Measurements from ENCODE around the gene CISD3.
"Not testable (repeated sequence)": the region's sequence is repeated elsewhere in the genome, so short reads cannot be mapped to it uniquely, and the experiment has no call there.

CISD3 gene

DNA sequence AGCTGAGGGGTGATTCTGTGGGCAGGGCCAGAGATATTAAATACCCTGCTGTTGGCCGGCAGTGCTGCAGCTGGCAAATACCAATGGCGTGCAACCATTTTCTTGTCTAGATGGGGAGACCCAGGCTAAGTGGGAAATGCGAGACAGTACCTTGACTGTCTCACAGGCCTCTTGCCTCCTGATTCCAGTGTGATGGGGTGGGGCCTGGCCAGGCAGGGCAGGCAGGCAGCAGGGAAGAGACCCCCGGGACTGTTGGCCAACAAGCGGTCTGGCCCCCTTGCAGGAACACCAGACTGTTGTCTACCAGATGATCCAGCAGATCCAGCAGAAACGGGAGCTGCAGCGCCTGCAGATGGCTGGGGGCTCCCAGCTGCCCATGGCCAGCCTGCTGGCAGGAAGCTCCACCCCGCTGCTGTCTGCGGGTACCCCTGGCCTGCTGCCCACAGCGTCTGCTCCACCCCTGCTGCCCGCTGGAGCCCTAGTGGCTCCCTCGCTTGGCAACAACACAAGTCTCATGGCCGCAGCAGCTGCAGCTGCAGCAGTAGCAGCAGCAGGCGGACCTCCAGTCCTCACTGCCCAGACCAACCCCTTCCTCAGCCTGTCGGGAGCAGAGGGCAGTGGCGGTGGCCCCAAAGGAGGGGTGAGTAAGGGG lies 5.7 kb upstream of the CISD3 start:
- in situ Hi-C loops (cut with HindIII; ENCODE audit: low pct_unique_long_range_greater_than_20kb, low sequenced_read_pairs) = no loop called here
- no peak for TF ChIP-seq JUND (IDR thresholded peaks at IDR 0.05; ENCODE audit: low read depth)
- no peak for DNase-seq (ENCODE audit: low read depth in 1 of 2, low spot score in 1 of 2)

DNA sequence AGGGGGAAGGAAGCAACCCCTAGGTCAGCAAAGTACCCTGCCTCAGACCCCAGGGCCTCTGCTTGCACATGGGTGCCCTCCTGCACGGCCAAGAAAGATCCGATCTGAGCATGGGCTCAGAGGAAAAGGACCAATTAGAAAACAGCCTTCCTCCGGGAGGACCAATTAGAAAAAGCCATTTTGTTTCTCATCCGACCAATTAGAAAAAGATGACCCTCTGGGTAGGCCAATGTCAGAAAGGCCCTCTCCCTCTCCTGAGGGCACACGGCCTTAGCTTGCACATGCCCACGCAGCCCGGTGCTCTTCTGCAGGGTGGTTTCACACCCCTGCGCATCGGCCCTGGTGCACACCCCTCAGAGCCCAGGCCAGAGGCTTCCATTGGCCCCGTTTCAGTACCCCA lies 5.1 kb upstream of the CISD3 start:
- no peak for TF ChIP-seq JUND (IDR thresholded peaks at IDR 0.05; ENCODE audit: low read depth)

DNA sequence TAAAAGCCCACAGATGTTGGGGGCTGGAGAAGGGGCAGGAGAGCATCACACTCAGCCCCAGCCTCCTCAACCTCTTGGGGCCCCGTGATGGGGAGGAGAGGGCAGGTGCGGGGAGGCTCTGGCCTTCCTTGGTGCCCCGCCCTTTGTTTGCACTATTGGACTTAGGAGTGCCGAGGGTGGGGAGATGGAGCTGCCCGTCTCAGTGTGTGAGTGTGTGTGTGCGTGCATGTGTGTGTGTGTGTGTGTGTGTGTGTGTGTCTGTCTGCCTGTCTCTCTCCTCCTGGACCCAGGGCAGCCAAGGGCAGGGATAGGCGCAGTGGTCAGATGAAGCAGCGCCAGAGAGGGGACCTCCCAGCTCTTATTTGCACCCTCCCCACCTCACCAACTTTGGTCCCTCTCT lies 4.0 kb upstream of the CISD3 start:
- in situ Hi-C loops (cut with HindIII; ENCODE audit: low pct_unique_long_range_greater_than_20kb, low sequenced_read_pairs); DNase-seq (ENCODE audit: low read depth in 1 of 2, low spot score in 1 of 2): not testable (repeated sequence)

More for the DNA sequence above, 5.1 kb upstream of the CISD3 start:
- in situ Hi-C loops (cut with HindIII; ENCODE audit: low pct_unique_long_range_greater_than_20kb, low sequenced_read_pairs) = no loop called here
- DNase-seq (ENCODE audit: low read depth in 1 of 2, low spot score in 1 of 2) = no peak

DNA sequence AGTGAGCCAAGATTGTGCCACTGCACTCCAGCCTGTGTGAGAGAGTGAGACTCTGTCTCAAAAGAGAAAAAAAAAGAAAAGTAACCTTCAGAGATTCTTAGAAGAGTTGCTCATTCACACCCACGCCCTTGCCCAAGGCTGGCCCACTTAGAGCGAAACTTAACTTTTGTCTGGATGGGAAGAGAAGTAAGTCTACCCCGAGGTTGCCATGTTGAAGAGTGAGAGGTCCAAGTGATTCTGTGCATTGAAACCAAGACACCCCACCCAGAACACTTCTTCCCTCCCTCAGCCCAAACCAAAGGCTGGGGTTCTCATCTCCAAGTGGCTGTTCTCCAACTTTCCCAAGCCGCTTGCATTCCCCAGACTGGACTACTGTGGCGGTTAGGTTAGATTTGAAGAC lies 2.4 kb upstream of the CISD3 start:
- in situ Hi-C loops (cut with HindIII; ENCODE audit: low pct_unique_long_range_greater_than_20kb, low sequenced_read_pairs) = no loop called here
- no peak for TF ChIP-seq JUND (IDR thresholded peaks at IDR 0.05; ENCODE audit: low read depth)
- no peak for DNase-seq (ENCODE audit: low read depth in 1 of 2, low spot score in 1 of 2)

DNA sequence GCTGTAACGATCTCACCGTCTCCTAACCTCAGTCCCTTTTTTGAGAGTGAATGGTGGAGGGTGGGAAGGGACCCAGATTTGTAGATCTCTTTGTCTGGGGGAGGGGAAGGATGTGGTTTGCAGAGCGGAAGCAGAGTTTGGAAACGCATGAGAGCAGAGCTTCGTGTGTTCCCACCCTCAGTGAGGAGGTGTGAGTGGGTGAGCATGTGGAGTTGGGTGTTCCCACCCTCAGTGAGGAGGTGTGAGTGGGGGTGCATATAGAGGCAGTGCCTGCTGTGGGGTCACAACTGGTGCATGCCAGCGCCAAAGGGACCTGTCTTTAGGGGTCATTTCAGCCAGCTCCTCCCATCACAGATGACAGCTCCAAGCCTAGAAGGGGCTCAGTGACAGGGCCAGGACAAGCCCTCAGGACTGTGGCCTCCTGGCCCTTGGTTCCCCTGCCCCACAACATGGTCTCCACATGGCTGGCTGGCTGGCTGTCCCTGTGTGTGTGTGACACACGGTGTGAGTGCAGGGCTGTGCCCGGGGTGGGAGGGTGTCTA lies 1.8 kb upstream of the CISD3 start:
- DNase-seq (ENCODE audit: low read depth in 1 of 2, low spot score in 1 of 2) = no peak
- TF ChIP-seq JUND (IDR thresholded peaks at IDR 0.05; ENCODE audit: low read depth) = no peak
- in situ Hi-C loops (cut with HindIII; ENCODE audit: low pct_unique_long_range_greater_than_20kb, low sequenced_read_pairs) = no loop called here

DNA sequence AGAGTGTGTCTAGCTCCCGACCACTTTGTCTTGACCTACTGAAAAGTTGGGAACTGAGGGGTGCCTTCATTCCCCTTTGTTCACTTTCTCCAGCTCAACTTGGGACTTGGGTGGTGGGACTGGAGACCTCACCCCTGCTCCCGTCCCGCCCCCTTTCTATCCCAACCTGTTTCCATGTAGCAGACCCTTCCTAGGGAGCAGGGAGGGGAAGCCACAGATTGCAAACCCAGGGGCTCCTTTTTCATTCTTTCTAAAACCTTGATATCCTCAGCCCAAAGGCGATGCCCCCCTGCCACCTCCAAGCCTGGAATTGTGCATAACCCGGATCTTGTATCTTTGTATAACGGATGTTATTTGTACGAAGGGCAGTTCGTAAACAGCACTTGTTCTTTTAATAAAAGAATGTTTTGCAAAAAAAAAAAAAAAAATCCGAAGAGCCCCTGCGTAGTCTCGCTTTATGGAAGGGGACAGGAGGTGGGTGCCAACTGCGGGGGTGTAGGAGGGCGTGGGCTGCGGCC lies 714 bp upstream of the CISD3 start:
- in situ Hi-C loops (cut with HindIII; ENCODE audit: low pct_unique_long_range_greater_than_20kb, low sequenced_read_pairs) = no loop called here
- DNase-seq (ENCODE audit: low read depth in 1 of 2, low spot score in 1 of 2) = no peak

DNA sequence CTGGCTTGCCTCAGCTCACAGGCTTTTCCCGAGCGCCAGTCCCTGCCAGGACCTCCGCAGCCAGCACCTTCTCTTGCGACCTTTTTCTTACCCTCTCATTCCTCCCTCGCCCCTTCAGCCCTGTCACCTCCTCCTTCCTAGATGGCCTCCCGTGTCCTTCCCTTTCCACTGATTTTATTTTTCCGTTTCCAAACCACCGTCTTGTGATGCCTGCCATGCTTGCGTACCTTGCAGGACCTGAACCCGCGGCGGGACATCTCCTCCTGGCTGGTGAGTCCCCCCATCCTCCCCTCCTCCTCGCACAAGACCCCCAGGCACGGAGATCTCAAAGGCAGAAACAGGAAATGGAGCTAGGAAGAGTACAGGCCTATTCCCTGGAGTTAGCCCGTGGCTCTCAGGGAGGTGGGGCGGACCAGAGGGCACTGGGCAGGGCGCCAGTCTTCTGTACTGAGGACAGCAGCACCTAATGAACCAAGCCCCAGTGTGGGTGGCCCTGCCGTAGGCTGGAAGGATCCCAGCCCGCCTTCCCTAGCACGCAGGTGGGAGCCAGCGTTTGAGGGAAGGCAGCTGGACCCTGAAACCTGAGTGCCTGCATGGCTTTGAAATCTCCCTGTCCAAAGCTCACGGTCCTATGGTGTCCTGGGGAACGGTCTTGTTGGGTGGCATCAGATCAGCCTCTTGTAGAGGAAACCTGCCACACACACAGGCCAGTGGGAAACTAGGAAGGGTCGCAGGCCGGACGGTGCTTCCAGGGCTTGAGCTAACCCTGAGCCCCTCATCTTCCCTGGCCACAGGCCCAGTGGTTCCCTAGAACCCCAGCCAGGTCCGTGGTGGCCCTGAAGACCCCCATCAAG lies 612 bp downstream of the CISD3 start:
- DNase-seq (ENCODE audit: low read depth in 1 of 2, low spot score in 1 of 2) = peak in 1 of 2 experiments; percentile 81
- no peak for TF ChIP-seq JUND (IDR thresholded peaks at IDR 0.05; ENCODE audit: low read depth)
- in situ Hi-C loops (cut with HindIII; ENCODE audit: low pct_unique_long_range_greater_than_20kb, low sequenced_read_pairs) = no loop called here

More for the DNA sequence above, 714 bp upstream of the CISD3 start:
- no peak for TF ChIP-seq JUND (IDR thresholded peaks at IDR 0.05; ENCODE audit: low read depth)

DNA sequence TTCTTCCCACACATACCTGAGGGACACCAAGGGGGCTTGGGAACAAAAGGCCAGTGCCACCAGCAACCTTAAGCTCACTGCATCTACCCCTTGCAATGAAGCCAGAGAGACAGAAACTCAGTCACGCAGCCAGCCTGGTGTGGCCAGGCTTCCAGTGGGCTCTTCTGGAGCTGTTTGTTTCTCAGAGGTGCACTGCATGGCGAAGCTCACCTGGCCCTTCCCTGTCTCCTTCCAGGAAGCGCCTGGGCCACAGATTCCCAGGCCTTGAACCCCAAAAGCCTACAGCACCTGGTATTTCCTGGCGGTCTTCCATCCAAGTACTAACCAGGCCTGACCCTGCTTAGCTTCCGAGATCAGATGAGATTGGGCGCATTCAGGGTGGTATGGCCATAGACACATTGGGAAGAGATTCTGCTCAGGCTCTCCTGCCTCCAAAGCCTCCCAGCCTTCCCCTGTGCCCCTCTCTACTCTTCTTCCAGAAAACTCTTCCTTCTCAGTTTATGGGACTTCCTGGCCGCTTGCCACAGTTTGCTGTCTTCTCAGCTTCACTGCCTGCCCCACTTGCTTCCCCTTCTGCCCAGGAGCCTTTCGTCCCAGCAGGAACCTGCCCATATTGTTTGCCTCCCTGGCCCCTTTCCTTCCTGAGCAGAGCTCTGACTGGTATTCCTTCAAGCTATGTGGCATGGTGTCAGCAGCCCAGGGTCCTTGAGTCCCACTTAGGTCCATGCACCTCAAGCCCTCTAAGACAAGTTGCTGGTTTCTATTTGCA lies 1.6 kb downstream of the CISD3 start:
- in situ Hi-C loops (cut with HindIII; ENCODE audit: low pct_unique_long_range_greater_than_20kb, low sequenced_read_pairs) = no loop called here
- DNase-seq (ENCODE audit: low read depth in 1 of 2, low spot score in 1 of 2) = peak in 1 of 2 experiments; percentile 42
- TF ChIP-seq JUND (IDR thresholded peaks at IDR 0.05; ENCODE audit: low read depth) = no peak

DNA sequence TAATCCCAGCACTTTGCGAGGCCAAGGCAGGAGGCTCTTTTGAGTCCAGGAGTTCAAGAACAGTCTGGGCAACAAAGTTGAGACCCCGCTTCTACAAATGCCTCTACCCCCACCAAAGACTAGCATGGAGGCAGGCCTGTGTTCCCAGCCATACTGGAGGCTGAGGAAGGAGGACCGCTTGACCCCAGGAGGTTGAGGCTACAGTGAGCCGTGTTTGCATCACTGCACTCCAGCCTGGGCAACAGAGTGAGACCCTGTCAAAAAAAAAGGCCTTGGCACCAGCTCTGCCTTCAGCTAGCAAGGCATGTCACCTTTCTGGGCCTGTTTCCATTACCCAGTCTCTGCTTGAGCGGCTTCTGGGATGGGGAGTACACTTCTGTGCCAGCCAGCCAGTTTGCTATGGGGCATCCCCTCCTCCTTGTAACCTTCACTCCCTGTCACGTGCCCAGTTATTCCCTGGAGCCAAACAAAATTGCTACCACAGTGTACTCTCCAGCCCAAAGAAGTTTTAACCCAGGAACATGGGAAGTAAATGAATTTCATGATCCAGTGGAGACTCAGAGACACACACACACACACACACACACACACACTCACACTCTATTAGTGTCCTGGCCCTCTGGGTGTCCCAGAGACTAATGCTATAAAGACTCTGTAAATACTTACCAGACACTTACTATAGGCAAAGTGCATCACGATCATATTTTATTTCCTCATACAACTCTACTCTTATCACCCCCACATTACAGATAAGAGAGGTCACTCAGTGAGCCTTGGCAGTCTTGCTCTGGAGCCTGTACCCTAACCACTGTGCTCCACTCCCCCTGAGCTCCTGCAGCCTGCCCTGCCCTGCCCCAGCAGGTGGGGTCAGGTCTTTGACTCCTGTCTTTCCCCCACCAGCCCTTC lies 2.5 kb downstream of the CISD3 start:
- in situ Hi-C loops (cut with HindIII; ENCODE audit: low pct_unique_long_range_greater_than_20kb, low sequenced_read_pairs) = no loop called here
- TF ChIP-seq JUND (IDR thresholded peaks at IDR 0.05; ENCODE audit: low read depth) = no peak
- peak; percentile 67 to 82 for DNase-seq (ENCODE audit: low read depth in 1 of 2, low spot score in 1 of 2)

DNA sequence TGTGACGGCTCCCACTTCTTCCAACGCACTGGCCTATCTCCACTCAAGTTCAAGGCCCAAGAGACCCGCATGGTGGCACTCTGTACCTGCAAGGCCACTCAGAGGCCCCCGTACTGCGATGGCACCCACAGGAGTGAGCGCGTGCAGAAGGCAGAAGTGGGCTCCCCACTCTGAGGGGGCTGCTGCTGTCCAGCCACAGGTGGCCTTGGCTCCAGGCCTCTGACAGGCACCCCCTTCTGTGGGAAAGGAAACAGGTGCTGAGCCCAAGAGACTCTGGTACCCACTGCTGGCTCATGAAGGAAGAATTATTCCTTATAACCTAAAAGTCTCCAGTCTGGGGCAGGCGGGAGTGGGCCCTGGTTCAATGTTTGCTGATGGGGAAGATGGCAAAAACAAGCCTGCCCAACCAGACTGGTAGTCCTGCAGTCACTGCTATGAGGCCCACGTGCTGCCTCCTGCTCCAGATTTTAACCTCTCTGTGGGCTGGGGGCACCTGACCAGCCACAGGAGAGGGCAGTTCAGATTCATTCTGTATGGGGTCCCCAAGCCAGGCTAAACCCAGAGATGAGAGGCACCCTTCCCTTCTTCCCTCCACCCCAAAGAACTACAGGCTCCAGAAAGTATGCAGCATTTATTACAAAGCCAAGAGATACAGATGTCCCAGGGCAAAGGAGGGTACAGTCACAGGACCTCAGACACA lies 3.3 kb downstream of the CISD3 start:
- in situ Hi-C loops (cut with HindIII; ENCODE audit: low pct_unique_long_range_greater_than_20kb, low sequenced_read_pairs) = no loop called here
- peak; percentile 77 to 89 for DNase-seq (ENCODE audit: low read depth in 1 of 2, low spot score in 1 of 2)
- peak; percentile 74 for TF ChIP-seq JUND (IDR thresholded peaks at IDR 0.05; ENCODE audit: low read depth)
